WI38 (cell line): ENCODE data around the gene DIP2B.

Experiments used
- H3K4me3 ChIP-seq: 2 replicates; pipeline ENCODE4 v1.5.1; 2011; ENCODE audit warnings: low read depth, mild to moderate bottlenecking, control low read depth, low read length
- TF ChIP-seq, protein P1 (sequence below): IDR thresholded peaks from 2 replicates; pipeline ENCODE4 v1.5.1; 2012; ENCODE audit warnings: low read depth, mild to moderate bottlenecking, control low read depth, low read length

The DIP2B gene

DNA sequence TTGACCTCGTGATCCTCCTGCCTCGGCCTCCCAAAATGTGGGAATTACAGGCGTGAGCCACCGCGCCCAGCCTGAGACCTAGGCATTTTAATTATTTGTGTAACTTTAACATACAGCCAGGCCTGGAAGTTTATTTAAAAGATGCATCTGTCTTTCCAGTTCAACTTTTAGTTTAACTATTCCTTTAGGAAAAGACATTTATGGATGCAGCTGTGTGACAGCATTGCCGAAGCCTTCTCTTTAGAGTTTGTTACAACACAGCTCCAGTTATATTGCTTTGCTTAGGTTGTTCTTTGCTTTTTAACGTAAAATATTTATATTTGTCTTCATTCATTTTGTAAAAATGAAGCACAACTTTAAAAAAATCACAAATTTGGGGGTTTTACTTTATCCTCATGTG, 67.0 kb downstream of the DIP2B start:
- no peak overlapping the region for H3K4me3 ChIP-seq
- TF ChIP-seq, protein P1, sequence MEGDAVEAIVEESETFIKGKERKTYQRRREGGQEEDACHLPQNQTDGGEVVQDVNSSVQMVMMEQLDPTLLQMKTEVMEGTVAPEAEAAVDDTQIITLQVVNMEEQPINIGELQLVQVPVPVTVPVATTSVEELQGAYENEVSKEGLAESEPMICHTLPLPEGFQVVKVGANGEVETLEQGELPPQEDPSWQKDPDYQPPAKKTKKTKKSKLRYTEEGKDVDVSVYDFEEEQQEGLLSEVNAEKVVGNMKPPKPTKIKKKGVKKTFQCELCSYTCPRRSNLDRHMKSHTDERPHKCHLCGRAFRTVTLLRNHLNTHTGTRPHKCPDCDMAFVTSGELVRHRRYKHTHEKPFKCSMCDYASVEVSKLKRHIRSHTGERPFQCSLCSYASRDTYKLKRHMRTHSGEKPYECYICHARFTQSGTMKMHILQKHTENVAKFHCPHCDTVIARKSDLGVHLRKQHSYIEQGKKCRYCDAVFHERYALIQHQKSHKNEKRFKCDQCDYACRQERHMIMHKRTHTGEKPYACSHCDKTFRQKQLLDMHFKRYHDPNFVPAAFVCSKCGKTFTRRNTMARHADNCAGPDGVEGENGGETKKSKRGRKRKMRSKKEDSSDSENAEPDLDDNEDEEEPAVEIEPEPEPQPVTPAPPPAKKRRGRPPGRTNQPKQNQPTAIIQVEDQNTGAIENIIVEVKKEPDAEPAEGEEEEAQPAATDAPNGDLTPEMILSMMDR, result no peak

DNA sequence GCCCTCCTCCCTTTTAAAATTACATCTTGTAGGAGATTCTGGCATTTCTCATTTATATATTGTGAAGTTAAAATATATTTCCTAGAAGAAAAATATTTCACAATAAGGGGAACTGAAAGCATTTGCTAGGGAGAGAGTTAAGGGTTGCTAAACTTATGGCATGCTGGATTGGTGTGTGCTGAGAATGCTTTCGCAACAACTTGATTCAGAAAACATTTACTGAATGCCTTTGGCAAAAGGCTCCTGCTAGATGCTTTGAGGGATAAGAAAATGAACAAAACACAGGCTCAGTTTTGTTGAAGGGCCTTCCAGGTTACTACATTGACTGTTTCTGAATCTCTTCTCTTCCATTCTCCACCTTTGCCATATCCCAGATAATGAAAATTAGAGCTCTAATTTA, 67.5 kb downstream of the DIP2B start:
- no peak overlapping the region for H3K4me3 ChIP-seq

DNA sequence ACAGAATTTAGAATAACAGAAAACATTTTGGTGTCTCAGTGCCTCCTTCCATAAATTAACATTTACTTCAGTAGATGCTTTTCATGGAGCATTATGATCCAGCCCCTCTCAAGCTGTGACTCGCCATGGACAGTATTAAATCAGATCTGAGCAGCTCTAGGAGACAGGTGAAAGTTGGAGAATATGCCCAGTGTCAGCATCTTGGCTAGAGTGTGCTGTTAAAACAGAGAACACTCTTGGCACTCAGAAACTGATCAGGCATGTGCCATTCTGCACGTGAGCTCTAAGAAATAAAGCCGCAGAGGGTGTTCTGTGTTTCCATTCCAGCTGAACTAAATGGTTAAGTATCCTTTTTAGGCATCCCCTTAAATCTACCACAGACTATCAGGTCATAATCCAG, 68.0 kb downstream of the DIP2B start:
- H3K4me3 ChIP-seq, result no peak overlapping the region
- TF ChIP-seq, protein P1, result no peak

More for the DNA sequence above, 67.5 kb downstream of the DIP2B start:
- TF ChIP-seq, protein P1, result no peak

DNA sequence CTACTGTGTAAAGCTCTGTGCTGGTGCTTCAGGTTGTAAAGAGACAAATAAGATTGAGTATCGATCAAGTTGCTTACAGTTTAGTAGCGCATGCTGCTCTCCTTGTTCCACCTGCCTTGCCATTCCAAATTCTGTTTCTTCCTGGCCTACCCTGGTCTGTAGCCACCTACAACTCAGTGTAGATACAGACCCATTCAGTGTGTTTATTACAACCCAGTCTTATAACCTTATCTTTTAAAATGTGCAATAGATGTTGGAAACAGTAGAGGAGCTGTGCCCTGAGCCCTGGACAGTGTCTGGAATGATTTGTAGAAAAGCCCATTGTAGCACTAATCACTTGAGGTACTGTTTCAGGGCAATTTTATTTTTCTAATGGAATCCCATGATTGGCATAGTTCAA, 68.5 kb downstream of the DIP2B start:
- H3K4me3 ChIP-seq, result no peak overlapping the region
- TF ChIP-seq, protein P1, result no peak

DNA sequence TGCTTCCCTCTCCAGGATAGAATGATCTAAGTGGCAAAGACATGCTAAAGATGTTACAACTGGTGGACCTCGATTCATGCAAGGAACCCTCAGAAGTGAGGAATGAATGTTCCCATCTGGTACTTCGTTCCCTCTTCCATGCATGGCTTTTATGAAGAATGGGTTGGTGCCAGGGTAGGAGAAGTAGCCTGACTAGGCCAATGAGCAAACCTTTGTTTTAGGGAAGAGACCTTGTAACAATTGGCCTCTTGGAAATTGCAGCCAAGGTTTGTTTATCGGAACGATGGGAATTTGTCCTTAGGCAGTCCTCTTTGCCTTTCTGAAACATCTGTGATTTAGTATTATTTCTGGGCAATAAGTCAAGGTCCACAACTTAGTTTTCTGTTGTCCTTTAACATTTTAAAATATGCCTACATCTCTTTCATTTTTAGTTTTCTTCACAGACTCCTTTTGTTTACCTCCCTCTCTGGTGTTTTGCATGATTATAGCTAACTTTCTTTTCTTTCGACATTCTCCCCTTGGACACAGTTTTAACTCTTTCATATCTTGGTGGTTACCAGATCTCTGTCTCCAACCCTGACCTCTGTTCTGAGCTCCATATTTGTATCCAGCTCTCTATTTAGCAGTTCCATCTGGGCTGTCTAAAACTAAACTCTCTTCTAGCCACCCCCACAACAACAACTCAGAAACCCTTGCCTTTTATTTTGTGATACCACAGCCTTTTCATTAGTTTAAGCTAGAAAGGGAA, 70.0 kb downstream of the DIP2B start:
- TF ChIP-seq, protein P1, result no peak
- no peak overlapping the region for H3K4me3 ChIP-seq

DNA sequence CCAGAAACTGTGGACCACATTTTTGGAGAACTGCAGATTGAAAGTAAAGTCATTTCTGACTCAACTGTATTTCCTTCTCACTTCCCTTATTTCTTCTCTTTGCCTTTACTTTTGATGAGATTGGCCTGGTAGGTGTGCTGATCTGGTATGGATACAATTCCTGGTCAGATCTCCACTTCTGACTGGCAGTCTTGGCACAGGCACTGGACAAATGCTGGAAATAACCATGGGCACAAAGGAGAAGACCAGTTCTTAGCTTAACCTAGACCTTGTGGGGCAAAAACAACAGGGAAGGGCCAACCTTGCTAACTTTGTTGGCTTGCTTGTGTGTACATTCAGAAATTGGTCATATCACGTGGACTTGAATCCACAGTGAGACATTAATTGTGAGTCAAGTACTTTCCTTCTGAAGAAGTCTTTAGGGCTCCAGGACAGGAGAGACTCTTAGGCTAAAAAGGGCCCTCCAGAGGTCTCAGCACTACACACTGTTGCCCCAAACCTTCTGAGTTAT, 75.0 kb downstream of the DIP2B start:
- no peak overlapping the region for H3K4me3 ChIP-seq
- TF ChIP-seq, protein P1, result no peak

DNA sequence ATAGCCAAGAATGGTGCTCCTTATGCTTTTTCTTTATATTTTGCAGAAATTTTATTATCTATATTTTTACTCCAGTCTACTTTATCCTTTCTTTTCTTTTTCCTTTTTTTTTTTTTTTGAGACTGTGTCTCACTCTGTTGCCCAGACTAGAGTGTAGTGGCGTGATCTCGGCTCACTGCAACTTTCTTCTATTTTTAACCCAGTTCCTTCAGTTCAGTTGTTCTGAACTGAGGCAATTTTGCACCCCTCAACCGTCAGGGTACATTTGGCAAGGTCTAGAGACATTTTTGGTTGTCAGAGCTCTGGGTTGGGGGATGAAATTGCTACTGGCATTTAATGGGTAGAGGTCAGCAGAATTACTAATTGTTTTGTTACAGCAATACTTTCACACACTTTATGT, 75.7 kb downstream of the DIP2B start:
- no peak overlapping the region for H3K4me3 ChIP-seq
- TF ChIP-seq, protein P1, result no peak
